Activated naive CD4-positive, alpha-beta T cell treated with anti-CD3 and anti-CD28 coated beads for 36 hours (primary cell): ENCODE results near the gene TTLL5. TPM values are rescaled to one million over a fixed set of nuclear protein-coding genes. Genes with fewer than 3 reads are reported as not detected.

Experiments used
- CTCF ChIA-PET: fragments of 350-600 bp; sonication (Branson Sonifier 250); formaldehyde crosslinking; loops from one replicate; lab custom pipeline; 2021; ENCODE audit warnings: antibody characterized with exemption; lab: Charles Lee
- DNase-seq: peaks from one replicate; pipeline ENCODE4 v3.0.0-alpha.2; 2020
- H3K27ac Mint-ChIP-seq: one replicate; pipeline ENCODE4 v1.8.0; 2021; ENCODE audit warnings: mild to moderate bottlenecking, mixed read lengths
- H3K27me3 Mint-ChIP-seq: one replicate; pipeline ENCODE4 v1.8.0; 2021; ENCODE audit warnings: low read depth, mixed read lengths
- H3K36me3 Mint-ChIP-seq: one replicate; pipeline ENCODE4 v1.8.0; 2021; ENCODE audit warnings: low read depth, mixed read lengths
- H3K4me1 Mint-ChIP-seq: one replicate; pipeline ENCODE4 v1.8.0; 2021; ENCODE audit warnings: low read depth, mixed read lengths
- H3K4me3 Mint-ChIP-seq: one replicate; pipeline ENCODE4 v1.8.0; 2021; ENCODE audit warnings: mild to moderate bottlenecking, moderate library complexity, mixed read lengths
- H3K9me3 Mint-ChIP-seq: one replicate; pipeline ENCODE4 v1.8.0; 2021; ENCODE audit warnings: mixed read lengths
- intact Hi-C: fragments of 100-400 bp; cut with micrococcal nuclease; formaldehyde crosslinking; loops from one replicate; pipeline ENCODE4 v1.15.1; 2023
- total RNA-seq, 2 experiments: library from RNA; stranded (reverse); gene quantifications; one replicate each; pipeline ENCODE4 v1.2.3, GENCODE V29; 2021

TTLL5 gene
- total RNA-seq, 2 experiments from 2014 or later = 23.8 to 25.1 TPM

GRCh38 chr14:76002383-76002782, 341.3 kb downstream of the TTLL5 start:
- CTCF ChIA-PET = no interaction called here
- Mint-ChIP-seq H3K36me3 (peaks cover 50% of the 10 kb centered on the region), H3K9me3 (peaks cover 10% of the 10 kb centered on the region), H3K4me1 (no peaks in the 10 kb centered on the region), H3K4me3 (no peak overlapping the region), H3K27ac (no peak overlapping the region), H3K27me3 (no peaks in the 10 kb centered on the region)
- no peak for DNase-seq
- intact Hi-C loops = no loop called here

Other genes with a start within 250 kb of the TTLL5 start
- gene JDP2, start 233.2 kb upstream of the TTLL5 start, total RNA-seq = 1 to 10 TPM; 2.8 to 3.2 TPM
- gene BATF, start 138.8 kb upstream of the TTLL5 start, total RNA-seq = 100 to 1,000 TPM; 178 to 179 TPM
- 10 to 100 TPM in 1 of 2 experiments, 1 to 10 TPM in 1; 5.8 to 10.4 TPM for gene FLVCR2, start 82.6 kb upstream of the TTLL5 start, total RNA-seq
- 10 to 100 TPM; 25.6 to 25.7 TPM for gene ERG28, start 370 bp upstream of the TTLL5 start, total RNA-seq